RWPE2 (cell line): ENCODE results near the gene SNX4.
"Not testable (repeated sequence)": the region's sequence is repeated elsewhere in the genome, so short reads cannot be mapped to it uniquely, and the experiment has no call there.

Experiments
- ATAC-seq: fragments of 200-7000 bp; cut with Tn5 transposase; 3 replicates; pipeline ENCODE4 v1.9.1; 2021; ENCODE audit warnings: low read depth
- DNase-seq: peaks from one replicate; pipeline ENCODE4 v3.0.0-alpha.2; 2020; ENCODE audit warnings: low spot score
- H3K27ac ChIP-seq: fragments of 450-650 bp; 2 replicates; pipeline ENCODE4 v1.5.1; 2017; ENCODE audit warnings: mild to moderate bottlenecking; ENCODE audit not compliant: poor library complexity, severe bottlenecking
- H3K27me3 ChIP-seq: fragments of 250-450 bp; sonication (Bioruptor Pico); 2 replicates; pipeline ENCODE4 v1.5.1; 2021; ENCODE audit warnings: mild to moderate bottlenecking, moderate library complexity; ENCODE audit not compliant: insufficient read depth, poor library complexity, severe bottlenecking
- H3K36me3 ChIP-seq: fragments of 250-450 bp; sonication (Bioruptor Pico); 2 replicates; pipeline ENCODE4 v1.5.1; 2020; ENCODE audit warnings: low read depth, mild to moderate bottlenecking, moderate library complexity
- H3K4me1 ChIP-seq: fragments of 250-450 bp; sonication (Bioruptor Pico); 2 replicates; pipeline ENCODE4 v1.5.1; 2021; ENCODE audit warnings: mild to moderate bottlenecking, moderate library complexity; ENCODE audit not compliant: insufficient read depth, poor library complexity, severe bottlenecking
- H3K4me3 ChIP-seq: fragments of 250-450 bp; sonication (Bioruptor Pico); 2 replicates; pipeline ENCODE4 v1.5.1; 2021; ENCODE audit warnings: mild to moderate bottlenecking, moderate library complexity; ENCODE audit not compliant: severe bottlenecking
- H3K9me3 ChIP-seq: fragments of 250-450 bp; sonication (Bioruptor Pico); 2 replicates; pipeline ENCODE4 v1.5.1; 2021; ENCODE audit warnings: mild to moderate bottlenecking, moderate library complexity; ENCODE audit not compliant: severe bottlenecking
- TF ChIP-seq, protein P1 (sequence below): fragments of 450-650 bp; IDR thresholded peaks from one replicate; pipeline ENCODE4 v1.5.1; 2017; ENCODE audit warnings: mild to moderate bottlenecking, moderate library complexity; ENCODE audit not compliant: poor library complexity, severe bottlenecking

Gene SNX4

DNA sequence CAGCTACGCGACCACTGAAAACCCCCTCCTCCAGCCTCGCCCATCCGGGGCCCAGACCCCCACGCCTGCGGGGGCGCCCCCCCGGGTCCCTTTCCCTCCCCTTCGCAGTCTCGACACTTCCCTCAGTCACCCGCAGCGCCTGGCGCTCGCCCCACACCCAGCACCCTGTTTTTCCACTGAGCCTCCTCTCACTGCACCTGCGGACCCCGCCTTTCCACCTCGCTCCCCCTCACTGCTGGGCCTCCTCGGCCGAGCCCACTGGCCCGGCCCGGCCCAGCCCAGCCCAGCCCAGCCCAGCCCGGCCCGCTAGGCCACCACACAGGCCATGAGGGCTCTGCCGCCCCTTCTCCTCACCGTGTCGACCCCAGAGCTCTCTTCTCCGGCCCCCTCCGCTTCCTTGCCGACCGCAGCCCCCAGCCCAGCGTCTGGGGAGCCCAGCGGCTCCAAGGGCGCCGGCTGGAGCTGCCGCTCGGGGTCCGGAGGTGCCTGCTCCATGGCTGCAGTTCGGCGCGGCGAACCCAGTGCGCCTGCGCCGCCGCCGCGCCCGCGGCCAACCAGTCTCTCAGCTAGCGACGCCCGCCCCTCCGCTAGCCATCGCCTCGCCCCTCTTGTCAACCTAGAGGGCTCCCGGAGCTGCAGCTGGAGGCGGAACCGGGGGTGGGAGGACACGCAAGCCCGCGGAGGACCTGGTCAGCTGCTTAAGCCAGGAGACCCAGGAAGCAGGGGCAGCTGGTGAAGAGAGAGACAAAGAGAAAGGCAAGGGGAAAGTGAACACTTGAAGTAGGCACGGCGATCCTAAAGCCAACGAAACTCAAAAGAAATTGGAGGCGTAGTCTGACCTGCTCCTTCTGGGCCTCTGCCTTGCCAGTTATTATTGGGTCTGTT is at the start of gene SNX4:
TSS of gene SNX4 (minus strand) at position 525 of the 885 bp plus-strand sequence. CDS start at position 495, 30 bp downstream.
- Histone ChIP-seq H3K4me1 (no peaks in the 10 kb centered on the region), H3K27ac (peak within 1 kb of the TSS; percentile 24), H3K27me3 (no peaks in the 10 kb centered on the region), H3K9me3 (no peaks in the 10 kb centered on the region), H3K4me3 (peak within 1 kb of the TSS; percentile 65), H3K36me3 (peaks cover 25% of the 10 kb centered on the region)
- ATAC-seq (peak; percentile 97), DNase-seq (peak; percentile 93)
- TF ChIP-seq, protein P1, sequence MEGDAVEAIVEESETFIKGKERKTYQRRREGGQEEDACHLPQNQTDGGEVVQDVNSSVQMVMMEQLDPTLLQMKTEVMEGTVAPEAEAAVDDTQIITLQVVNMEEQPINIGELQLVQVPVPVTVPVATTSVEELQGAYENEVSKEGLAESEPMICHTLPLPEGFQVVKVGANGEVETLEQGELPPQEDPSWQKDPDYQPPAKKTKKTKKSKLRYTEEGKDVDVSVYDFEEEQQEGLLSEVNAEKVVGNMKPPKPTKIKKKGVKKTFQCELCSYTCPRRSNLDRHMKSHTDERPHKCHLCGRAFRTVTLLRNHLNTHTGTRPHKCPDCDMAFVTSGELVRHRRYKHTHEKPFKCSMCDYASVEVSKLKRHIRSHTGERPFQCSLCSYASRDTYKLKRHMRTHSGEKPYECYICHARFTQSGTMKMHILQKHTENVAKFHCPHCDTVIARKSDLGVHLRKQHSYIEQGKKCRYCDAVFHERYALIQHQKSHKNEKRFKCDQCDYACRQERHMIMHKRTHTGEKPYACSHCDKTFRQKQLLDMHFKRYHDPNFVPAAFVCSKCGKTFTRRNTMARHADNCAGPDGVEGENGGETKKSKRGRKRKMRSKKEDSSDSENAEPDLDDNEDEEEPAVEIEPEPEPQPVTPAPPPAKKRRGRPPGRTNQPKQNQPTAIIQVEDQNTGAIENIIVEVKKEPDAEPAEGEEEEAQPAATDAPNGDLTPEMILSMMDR: no peak

DNA sequence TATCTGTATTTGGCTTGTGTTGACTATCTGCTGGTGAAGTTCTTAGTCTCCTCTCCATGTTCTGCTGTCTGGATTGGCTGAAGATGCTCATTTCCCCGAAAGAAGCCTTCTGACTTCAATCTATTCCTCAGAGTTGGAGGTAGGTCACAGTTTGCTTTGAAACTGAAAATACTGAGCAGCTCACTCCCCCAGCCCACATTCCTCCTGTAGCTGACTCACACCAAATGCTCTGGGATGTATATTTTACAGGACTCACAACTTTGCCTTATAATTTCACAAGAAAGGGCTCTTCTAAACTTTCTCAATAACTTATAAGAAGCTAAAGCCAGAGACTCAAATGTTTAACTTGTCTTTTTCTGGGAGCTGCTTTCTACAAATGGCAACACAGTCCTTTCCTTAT is 36.3 kb upstream of the SNX4 start:
- Histone ChIP-seq H3K4me3 (no peak overlapping the region), H3K27me3 (no peaks in the 10 kb centered on the region), H3K27ac (no peak overlapping the region), H3K36me3 (peaks cover 34% of the 10 kb centered on the region), H3K4me1 (no peaks in the 10 kb centered on the region), H3K9me3 (no peaks in the 10 kb centered on the region)
- TF ChIP-seq, protein P1: no peak
- no peak for ATAC-seq
- no peak for DNase-seq

DNA sequence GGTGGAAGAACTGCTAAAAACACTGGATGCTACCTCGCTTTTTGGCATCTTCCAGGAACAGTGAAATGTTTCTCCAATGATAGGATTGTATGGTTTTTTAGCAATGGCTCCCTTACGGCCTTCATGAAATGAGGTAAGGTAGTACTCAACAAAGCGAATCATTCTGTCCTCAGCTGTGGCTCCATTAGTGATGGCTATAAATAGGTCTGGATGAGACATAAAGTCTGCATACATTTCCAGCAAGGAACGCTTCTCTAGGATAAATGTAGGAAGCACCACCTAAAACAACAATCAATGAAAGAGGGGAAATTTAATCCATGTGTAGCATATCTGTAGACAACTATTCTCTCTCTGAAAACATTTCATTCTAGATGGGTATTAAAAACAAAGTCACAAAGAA is 32.4 kb upstream of the SNX4 start:
- peaks cover 24% of the 10 kb centered on the region for H3K36me3 ChIP-seq
- no peaks in the 10 kb centered on the region for H3K4me1 ChIP-seq
- no peaks in the 10 kb centered on the region for H3K27me3 ChIP-seq
- no peak overlapping the region for H3K27ac ChIP-seq
- ATAC-seq: no peak
- no peaks in the 10 kb centered on the region for H3K9me3 ChIP-seq
- no peak overlapping the region for H3K4me3 ChIP-seq
- TF ChIP-seq, protein P1: no peak
- DNase-seq: no peak

DNA sequence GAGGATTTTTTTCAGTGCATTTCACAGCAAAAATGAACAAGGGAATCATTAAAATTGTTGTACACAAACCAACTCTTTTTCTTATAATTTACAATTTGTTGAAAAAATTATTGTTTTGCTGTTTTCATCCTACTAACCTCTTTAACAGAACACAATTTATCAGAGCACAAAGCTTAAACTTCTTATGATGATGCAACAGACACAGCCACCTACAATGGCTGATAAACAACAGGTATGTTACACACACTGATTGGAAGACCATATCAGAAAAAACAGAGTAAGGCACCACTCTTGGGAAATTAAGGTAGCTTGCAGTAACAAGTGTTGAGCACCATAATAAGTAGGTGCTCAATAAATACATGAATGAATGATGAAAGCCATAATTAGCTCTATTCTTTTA is 8.9 kb upstream of the SNX4 start:
- TF ChIP-seq, protein P1: no peak
- ATAC-seq (no peak), DNase-seq (no peak)
- Histone ChIP-seq H3K4me3 (no peak overlapping the region), H3K27me3 (no peaks in the 10 kb centered on the region), H3K27ac (no peak overlapping the region), H3K36me3 (peaks cover 32% of the 10 kb centered on the region), H3K4me1 (no peaks in the 10 kb centered on the region), H3K9me3 (no peaks in the 10 kb centered on the region)

DNA sequence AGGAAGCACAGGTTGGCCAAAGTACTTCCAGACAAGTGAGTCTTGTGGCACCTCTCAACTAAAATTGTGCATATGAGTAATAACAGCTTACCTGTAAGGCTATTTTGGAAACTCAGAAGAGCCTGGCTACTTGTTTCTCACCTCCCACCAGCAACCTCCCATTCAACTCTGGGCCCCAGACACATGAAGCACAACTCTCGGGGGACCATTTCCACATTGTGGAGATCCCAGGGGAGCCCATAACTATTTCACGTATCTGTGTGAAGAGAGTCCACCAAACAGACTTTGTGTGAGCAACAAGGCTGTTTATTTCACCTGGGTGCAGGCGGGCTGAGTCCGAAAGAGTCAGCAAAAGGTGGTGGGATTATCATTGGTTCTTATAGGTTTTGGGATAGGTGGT is 5.2 kb upstream of the SNX4 start:
- ATAC-seq (no peak), DNase-seq (no peak)
- Histone ChIP-seq H3K36me3 (peaks cover 16% of the 10 kb centered on the region), H3K27me3 (no peaks in the 10 kb centered on the region), H3K9me3 (no peaks in the 10 kb centered on the region), H3K4me3 (no peak overlapping the region), H3K27ac (no peak overlapping the region), H3K4me1 (no peaks in the 10 kb centered on the region)
- TF ChIP-seq, protein P1: no peak

DNA sequence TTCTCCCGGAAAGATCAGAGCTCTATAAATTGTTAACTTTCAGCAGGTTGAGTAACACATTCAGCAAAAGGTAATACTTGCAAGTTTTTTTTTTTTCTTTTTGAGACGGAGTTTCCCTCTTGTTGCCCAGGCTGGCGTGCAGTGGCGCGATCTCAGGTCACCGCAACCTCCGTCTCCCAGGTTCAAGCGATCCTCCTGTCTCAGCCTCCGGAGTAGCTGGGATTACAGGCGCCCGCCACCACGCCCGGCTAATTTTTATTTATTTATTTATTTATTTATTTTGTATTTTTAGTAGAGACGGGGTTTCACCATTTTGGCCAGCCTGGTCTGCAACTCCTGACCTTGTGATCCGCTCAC is 539 bp upstream of the SNX4 start:
- Histone ChIP-seq H3K4me3 (peak overlapping the region; percentile 65), H3K36me3 (peaks cover 23% of the 10 kb centered on the region)
- H3K9me3 ChIP-seq, H3K27me3 ChIP-seq, DNase-seq, H3K27ac ChIP-seq, ATAC-seq, H3K4me1 ChIP-seq: not testable (repeated sequence)
